Kasumi-1 (cell line): ENCODE results near the gene PDE4D.

Experiments used
- DNase-seq, 2 experiments: peaks; one replicate each; lab custom pipeline; 2025; lab: John Stamatoyannopoulos, UW

The PDE4D gene

DNA sequence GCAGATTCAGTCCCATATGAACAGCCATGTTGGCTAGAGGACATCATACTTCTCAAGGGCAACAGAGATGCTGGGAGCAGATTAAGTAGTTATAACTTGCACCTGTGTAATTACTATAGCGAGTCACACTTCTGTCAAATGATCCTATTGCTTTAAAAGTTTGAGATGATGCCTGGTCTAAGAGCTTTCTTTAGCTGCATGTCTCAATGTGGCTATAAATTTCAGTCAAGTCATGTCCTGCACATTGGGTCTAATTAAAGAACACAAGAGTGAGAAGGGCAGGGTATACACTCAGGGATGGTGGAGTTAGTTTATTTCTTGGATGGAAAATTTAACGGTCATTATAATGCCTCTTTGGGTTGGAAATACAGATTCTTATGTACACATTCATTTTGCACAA lies 753.4 kb downstream of the PDE4D start:
- no peak for DNase-seq

DNA sequence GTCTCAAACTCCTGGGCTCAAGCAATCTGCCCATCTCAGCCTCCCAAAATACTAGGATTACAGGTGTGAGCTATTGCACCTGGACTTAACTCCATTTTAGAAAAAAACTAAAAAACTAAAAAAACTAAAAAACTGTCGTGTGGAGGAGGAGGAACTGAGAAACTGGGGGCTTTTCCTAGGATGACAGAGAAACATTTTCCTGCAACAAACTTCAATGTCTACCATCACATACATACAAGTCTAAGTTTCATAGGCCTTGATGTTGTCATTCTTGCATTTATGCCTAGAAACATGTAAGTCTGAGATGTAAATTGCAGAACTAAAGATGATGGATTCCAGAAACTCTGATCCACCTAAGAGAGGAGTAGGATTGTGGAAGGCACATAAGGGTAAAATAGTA lies 753.8 kb downstream of the PDE4D start:
- DNase-seq, result no peak

GRCh38 chr5:59138509-59138908 lies 755.0 kb downstream of the PDE4D start:
- no peak for DNase-seq

DNA sequence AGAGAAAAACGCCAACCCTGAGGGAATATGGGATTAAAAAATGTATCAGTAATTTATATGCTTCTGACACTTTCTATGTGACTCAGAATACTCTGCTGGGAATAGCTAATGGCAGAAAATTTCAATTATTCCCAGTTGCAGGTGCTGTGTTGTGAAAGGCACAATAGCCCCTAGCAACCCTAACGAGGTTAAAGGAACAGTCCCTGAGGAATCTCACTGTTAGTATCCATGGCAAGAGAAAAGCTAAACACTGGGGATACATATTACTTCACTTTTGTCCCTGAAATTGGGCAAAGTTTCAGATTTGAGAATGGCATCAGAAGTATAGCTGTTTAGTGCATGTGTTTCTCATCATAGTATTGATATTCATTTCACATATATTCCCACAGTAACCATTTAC lies 755.7 kb downstream of the PDE4D start:
- DNase-seq, result no peak

DNA sequence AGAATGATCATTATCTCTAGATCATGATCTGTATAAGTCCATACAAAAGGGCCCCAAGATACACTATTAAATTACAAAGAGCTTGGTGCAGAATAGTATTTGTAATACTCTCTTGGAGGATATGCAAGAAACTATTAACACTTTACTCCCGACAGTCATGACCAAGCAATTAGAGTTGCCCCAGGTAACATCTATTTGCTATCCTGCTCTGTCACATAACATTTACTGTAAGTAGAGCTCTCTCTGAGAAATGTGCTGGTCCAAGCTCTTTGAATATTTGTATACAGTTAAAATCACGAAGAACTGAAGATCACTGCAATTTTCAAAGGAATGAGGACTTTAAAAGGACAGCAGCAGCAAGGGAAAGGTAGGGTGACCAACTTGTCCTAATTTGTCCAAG lies 757.0 kb downstream of the PDE4D start:
- no peak for DNase-seq

DNA sequence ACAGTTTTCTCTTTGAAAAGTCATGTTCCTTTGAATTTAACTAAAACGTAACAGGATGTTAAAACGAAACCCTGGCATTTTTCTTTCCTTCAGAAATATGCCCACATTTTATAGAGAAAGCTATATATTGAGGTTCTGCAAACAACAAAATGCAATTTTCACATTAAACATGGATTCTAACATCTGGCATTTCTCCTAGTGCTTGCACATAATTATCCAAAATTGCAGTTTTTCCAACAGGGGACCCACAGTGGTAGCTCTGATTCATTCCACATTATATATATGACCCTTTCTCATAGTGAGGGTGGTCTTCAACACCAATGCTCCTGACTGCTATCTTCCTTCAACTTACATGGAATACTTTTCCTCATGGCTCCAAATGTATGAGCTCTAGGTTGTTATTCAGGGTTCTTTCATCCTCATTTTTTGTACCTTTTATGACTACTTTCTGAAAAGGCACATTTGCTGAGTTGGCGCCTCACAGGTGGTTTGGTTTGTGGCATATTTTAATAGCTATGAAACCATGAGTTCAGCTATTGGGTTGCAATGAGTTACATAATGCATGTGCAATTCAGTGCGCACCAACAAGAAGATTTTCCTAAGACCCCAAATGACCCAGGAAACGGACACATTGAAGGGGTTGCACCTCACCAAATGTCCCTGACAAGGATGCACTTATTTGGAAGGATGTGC lies 758.9 kb downstream of the PDE4D start:
- DNase-seq, result no peak

DNA sequence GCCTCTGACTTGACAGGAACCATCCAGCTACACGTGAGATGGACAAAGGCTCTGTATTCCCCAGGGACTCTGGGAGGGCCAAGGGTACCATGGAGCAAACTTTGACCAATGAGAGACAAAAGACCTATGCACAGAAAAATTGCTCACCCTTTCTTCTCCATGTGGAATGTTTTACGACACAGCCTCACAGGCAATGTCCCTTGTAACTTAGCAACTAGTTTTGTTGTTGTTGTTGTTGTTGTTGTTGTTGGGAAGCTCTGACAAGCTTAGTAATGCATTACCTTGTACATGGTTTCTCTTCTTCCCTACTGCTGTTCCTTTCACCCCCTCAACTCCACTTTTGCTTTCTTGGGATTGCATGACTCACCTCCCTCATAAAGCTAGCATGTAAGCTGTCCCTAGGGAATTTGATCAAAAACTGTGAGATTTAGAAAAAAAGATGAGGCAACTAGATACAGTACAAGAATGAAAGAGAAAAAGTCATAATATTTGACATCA lies 759.7 kb downstream of the PDE4D start:
- DNase-seq, result no peak

GRCh38 chr5:59132131-59132530 lies 761.4 kb downstream of the PDE4D start:
- no peak for DNase-seq

DNA sequence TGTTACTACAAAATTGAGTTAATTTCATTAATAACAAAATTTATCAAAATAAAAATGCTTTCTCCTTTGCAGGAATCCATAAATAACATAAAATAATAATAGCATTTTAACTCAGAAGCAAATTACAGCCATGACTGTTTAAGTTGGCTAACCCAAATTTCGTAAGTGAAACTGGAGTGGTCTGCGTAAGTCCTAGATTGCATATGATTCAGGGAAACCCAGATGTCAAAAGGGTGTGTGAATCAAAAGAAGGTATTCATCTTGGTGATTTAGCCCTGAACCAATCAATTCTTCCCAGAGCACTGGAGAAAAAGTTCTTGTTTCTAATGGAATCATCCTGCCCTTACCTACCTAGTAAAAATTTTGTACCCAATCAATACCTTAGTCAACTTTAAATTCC lies 763.1 kb downstream of the PDE4D start:
- DNase-seq, result no peak

GRCh38 chr5:59128646-59129290 lies 764.8 kb downstream of the PDE4D start:
- DNase-seq, result no peak

- DNase-seq, result no peak
These were observed 766.6 kb downstream of the PDE4D start for GRCh38 chr5:59126708-59127573.

DNA sequence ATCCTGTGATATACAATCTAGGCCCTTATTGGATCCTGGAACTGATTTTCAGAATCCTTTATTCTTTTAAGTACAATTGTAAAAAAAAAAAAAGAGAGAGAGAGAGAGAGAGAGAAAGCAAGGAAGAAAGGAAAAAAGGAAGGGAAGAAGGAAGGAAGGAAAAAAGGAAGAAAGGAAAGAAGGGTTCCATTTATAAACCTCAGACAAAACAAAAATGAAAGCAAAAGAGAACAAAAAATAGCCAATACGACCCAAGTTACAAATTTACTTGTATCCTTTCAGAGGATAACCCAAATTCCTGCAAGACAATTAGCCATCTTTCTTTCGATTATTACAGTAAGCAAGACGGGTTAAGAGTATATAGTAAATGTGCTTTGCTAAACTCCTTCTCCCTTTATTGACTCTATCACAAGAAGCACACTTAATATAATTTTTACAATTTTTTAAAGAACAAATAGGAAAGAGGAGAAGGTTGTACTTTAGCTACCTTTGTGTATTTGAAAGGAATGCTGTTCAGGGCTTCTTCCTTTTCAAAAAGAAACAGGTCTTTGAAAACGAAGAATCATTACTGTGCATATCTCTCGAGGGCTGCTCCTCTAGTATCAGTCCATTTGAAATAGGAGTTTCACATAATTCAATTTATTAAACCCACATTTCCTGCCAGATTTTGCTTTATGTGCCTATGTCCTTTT lies 767.4 kb downstream of the PDE4D start:
- DNase-seq, result no peak

DNA sequence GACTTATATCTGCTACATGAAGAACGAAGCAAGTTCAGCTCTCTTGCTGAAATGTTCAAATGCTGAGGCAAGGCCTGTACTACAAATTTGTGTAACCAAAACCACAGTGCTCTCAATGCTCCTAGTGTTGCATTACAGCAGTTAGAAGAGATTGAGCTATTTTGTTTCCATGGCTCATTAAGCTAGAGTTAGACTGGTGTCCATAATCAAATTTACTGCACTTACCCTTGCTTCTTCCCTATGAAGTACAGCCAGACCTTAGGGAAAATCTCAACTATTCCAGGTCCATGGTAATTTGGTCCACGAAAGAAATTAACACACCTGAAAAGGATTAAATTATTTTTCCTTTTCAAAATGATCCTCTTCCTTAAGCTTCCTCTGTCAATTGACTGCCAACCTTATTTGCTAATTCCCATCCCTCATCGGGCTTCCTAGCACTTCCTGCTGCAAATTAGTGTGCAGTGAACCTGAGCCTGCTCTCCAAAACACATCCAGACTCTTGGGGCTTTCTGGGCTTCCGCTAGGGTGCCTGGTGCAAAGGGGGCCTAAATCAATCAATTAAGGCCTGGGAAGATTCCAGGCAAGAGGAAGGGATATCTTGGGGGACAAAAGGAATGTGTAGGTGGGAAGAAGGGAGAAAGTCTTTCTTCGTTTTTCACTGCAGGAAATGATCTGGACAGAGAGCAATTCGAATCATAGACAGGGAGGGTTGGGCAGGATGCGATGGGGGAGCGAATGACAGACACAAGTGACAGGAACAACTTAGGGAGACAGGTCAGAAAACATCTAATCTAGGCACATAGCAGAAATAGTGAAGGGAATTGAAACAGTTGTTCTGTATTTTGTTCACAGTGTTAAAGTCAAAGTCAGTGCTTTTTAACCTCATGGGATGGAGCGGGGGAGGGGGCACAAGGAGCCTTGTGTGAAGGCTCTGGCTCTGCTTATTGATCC lies 768.2 kb downstream of the PDE4D start:
- DNase-seq, result peak in 1 of 2 experiments; percentile 4

DNA sequence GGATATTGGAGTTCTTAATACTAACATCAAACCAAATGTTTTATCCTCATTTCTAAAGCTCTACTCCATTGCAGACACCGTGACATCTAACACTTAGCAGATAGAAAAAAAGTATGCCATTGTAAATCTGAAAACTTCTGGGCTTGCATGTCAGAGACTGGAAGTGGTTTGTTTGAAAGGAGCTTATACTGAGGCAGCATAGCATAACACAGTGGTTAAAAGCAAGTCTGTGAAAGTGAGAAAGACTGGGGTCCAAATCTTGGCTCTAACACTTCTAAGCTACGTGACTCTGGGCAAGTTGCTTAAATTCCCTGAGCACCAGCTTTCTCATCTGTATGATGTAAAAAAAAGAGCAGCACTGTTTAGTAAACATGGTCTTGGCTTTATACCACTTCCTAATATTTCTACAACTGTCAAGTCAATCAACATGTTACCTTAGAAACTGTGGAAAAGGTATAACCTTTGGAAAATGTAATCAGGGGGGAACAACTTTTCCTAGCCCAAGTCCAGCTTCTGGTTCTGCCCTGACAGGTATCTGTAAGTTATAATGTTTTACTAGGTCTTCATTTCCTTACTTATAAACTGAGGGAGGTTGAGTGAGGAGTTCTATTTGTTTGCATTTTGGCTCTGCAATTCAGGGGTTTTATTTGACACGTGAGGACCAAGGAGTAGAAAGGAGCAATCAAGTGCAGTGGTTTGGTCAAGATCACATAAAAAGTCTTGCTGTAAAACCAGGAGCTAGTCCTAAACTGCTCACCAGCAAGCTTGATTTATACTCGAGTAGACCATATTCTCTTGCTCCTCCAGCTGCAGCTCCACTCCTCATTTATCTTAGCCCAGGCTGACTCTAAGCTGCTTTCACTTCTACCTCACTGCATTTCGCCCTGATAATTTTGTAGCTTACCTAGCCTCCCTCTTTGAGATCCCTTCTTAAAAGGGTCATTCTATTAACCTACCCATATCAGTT lies 769.6 kb downstream of the PDE4D start:
- no peak for DNase-seq

GRCh38 chr5:59119480-59119879 lies 774.0 kb downstream of the PDE4D start:
- DNase-seq, result no peak

GRCh38 chr5:59117320-59117719 lies 776.2 kb downstream of the PDE4D start:
- DNase-seq, result no peak

DNA sequence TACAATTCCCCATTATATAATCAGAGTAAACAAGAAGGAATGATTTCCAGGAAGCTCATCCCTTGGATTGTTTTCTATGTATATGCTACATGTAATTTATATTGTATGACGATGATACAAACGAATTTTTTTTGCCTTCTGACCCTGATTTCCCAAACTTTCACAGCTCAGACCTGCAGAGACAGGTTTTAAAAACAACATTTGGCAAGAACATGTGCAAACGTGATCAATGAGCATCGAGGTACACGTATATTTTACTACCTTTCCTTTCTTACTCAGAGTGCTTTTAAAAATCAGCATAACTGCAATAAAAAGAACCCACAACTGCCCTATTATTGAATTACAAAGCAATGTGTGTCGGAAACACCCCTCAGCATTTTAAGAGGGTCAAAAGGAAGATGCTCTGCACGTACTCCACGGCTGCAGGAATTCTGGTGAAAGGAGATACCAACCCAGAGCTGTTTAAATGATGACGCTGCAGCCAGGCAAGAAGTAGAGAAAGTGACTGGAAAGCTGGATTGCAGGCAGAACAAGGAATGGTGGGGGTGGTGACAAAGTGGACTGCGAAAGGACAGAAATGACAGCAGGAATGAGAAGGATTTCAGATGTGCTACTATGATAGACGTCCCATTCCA lies 777.2 kb downstream of the PDE4D start:
- no peak for DNase-seq

- no peak for DNase-seq
These were observed 778.2 kb downstream of the PDE4D start for GRCh38 chr5:59115345-59115744.

DNA sequence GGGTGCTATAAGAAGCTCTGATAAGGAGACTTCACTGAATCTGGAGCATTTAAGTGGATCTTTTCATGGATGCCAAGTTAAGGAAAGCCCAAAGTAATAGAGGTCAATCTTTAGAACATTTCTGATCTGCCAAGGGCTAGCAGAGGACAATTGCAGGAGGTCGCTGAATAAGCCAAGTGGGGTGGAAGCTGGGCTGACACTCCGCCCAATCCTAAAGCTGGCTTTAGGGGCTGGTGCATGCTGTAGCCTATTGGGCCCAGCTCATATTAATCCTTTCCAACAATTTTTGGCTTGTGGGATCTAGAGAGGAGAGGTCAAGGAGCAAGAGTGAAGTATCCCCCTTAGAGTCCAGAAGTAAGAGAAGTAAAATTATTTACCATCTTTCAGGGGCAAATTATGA lies 784.1 kb downstream of the PDE4D start:
- DNase-seq, result no peak
